Stimulated activated CD8-positive, alpha-beta memory T cell treated with anti-CD3 and anti-CD28 coated beads, Interleukin-15, amount 100 ng/mL, for 24 hours (primary cell): ENCODE data around the gene FOXP1.

ENCODE experiments used
- DNase-seq: peaks from one replicate; pipeline ENCODE4 v3.0.0-alpha.2; 2020; ENCODE audit warnings: low read depth

Gene FOXP1

DNA sequence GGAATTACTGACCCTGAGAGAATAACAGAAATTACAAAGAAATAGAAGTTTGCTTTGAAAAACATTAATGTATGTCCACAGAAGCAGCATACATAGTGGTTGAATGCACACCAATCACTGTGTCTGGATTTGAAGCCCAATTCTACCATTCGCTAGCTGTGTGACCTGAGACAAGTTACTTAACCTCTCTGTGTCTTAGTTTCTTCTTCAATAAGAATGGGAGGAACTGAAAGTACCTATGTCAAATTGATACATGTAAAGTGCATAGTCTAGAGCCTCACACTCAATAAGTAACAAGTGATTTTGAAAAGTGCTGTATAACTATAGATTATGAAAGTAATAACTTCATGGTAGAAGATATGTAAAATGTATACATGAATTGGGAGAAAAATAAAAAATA, 457.8 kb downstream of the FOXP1 start:
- DNase-seq, result no peak

DNA sequence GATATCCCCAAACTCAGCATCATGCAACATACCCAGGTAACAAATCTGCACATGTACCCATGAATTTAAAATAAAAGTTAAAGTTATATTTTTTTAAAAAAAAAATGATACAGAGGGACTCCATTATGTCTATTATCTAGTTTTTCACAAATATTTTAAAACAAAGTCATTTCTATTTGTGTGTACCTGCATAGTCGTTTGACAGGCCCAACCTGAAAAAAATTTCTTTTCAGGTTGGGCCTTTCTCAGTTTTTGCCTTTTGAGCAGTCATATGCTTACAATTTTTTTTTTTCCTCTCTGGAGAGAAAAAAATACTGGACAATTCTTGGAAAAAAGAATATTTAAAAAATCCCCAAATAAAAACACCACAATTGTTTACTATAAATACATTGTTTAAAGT, 459.5 kb downstream of the FOXP1 start:
- DNase-seq, result no peak

DNA sequence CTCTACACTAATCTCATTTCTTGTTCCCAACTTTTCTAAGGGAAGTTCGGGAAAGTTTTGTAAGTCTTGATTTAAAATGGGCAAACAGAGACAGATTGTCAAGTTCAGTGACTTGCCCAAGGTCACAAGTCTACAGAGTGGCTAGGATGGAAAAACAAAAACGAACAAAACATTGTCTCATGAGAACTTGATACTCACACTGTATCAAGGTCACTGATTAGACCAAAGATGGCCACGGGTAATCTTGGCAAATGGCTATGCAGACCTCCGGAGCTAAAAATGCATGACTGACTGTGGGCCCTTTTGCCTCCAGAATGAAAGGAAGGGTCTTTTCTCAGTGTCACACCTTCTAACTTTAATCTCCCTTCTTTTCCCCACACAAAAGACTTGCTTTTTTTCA, 460.9 kb downstream of the FOXP1 start:
- no peak for DNase-seq

DNA sequence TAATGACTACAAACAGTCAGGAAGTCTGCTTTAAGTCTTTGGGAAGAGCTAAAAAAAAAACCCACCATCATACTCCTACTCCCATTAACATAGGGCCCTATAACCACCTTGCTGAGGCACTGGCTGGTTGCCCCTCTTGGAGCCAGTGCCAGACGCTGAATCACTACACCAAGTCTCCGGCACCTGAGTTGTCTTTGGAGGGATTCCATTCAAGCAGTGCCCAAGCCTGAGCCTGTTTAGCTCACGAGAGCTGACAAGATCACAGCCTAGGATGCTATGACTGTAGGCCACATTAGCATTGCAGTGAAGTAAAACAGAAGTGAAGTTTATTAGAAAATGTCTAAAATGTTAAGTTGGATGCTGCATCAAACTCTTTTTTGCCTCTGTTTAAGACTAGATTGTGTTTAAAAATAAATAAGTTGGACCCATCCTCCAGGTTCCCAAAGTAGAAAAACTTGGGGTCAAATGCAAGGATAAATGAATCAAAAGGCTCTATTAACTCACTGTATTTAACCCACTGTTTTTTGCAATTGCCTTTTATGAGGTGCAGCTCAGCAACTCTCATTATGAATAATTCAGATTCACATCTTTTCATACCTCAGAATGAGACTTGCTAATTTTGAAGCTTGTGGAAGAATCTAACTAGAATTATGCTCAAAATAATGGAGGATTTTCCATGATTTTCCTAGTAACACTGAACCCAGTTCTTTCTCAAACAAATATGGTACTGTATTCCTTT, 461.9 kb downstream of the FOXP1 start:
- no peak for DNase-seq

DNA sequence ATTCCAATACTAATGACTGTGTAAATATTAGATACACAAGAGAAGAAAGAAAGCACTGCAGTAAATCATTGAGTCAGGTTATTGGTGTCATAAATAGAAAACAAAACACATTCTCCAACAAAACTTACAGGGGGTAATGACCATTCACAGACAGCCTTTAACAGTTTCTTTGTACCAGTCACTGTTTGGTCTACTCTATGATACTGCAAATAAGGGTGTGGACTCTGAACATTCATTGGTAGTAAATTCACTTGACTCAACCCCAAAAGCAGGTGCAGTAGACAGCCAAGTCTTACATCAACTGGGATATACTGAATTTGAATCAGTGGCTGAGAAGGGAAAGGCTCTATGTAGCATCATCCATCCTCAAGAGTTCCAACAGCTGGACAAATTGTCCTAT, 463.5 kb downstream of the FOXP1 start:
- no peak for DNase-seq

DNA sequence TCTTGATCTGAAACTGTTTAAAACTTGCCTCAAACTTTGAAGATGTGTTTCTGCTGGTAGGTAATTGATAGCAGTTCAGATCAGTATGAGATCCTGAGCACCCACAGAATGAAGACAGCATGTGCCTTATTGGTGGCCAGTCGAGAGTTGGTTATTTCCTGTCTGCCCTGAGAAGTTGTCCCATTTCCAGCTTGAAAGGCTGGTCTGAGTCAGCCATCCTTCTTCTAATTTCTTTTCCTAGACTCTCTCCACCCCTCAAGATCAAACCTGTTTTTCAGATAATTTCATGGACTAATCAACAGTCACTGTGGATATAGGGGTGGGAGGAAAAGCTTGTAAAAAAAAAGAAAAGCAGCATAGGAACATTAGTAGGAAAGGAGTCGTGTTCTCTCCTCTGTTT, 464.4 kb downstream of the FOXP1 start:
- DNase-seq, result no peak

DNA sequence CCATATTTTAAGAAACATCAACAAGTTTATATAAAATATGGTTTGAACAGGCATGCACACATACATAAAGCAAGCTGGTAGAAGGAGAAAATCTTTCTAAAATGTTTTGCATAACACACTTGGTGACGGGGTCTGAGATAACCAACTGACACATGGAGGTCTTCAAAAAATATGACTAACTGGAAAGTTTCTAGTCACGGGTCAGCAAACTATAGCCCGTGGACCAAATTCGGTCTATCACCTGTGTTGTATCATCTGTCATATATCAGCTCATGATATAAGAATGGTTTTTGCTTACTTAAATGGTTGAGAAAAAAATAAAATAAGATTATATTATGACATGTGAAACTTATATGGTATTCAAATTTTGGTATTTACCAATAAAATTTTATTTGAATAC, 465.1 kb downstream of the FOXP1 start:
- DNase-seq, result no peak

DNA sequence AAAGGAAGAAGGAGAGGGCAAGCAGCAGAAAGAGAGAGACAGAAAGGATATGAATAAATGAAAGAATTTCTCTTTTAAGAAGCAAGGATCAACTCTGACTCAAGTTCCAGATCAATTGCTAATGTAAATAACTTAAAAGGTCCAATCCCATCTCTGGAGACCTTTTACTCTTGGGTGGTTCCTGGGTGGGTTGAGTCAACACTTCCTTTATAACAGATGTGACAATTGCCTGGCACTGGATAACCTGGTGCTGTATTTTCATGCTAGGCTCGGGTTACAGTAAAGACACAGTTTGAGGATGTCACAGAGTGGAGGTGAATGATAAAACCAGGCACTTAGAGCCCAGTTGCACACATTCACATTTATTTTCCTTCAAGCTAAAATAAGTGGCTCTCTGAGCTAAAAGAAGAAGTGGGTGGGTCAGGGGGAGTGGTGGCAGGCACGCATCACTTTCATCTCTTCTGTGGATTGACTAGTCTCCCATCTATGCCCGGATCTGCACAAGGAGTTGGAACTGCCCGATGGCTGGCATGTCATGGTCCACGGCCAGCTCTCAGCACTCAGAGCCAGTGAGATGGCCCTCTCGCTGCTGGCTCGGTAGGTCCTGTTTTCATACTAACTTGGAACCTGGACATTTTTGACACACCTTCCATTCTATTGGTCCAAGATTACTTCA, 465.8 kb downstream of the FOXP1 start:
- DNase-seq, result no peak

DNA sequence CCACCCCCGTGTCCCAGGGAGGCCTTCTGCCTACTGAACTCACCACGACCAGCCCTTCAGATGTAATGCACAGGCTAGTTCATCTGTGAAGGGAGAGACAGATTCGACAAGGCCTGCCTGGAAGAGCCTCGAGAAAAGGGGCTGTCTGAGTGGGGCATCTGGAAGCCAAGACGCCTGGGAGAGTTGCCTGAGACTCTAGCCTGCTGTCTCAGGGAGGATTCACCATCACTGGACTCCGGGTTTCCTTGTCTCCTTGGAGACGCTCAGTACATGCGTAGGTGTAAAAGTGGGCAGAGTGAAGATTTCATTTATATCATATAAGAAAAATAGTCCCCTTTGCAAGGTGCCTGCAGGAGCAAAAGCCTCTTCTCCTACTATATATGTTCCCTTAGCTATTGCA, 468.9 kb downstream of the FOXP1 start:
- DNase-seq, result no peak

DNA sequence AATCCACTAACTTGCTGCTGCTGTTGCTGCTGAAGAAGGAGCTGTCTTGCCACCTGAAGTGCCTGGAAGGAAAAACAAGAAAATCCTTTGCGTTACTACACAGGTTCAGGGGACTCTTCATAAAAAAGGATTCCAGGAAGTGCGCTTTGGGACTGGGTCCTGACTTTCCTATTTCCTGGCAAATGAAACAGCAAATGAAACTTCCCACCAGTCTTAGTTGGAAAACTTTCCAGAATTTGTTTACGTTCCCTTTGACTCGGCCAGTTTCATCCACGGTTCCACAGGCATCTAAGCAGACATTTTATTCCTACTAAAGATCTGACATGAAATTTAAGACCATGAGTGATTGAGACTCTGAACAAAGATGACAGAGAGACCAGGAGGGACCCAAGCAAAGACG, 471.0 kb downstream of the FOXP1 start:
- no peak for DNase-seq

DNA sequence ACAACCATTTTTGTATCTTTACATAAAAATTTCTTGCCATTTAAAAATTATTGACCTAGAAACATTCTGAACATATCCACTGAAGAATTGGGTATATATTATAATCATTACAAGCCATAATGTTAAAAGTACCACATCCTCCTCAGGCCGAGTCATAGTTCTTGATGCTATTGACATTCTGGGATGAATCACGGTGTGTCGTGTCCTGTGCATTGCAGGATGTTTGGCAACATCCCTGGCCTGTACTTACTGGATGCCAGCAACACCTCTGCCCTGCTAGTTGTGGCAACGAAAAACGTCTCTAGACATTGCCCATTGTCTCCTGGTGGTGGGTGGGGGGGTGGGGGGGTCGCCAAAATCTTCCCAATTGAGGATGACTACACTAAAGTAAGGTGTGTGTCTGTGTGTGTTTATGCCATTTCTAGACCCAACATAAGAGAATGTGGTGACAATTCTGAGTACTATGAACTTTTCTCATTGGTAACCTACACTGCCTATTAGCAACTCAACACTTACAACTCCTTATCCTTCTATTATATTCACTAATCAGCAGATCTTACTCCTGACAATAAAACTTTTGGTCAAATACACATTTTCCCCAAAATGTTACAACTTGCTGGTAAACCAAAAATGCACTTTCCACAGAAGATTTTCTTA, 471.6 kb downstream of the FOXP1 start:
- DNase-seq, result no peak

DNA sequence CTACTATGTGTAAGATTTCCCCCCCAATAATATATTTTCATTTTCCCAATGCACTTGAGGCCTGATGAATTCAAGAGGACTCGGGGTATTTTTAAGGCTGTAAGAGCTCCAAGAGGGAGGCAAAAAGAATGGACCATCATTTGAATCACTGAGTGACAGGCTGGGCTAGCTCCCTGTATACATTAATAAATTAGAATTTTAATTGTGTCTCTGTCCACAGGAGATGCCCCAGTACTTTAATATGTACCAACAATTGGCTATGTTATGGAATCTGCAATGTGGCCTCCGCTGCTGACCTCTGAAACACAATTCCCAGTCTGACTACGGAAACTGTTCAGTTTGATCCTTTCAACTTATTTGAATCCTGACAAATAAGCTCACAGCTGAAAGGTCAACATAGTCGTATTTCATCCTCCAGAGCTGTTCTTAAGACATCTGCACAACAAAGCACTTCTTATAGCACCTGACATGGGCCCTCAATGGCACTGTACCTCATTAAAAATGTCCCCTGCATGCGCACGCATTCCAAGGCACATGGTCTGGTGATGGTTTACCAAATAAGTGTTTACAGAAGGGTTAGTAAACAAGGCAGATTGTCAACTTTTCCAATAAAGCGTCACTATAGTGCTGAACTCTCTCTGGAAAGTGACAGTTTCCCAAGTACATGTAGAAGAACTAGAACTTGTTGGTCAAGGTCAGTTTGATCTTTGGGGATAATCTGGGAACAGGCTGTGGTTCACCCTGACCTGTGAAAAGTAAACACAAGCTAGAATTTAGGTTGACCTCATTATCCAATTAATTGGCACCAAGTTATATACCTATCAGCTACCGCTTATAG, 472.9 kb downstream of the FOXP1 start:
- no peak for DNase-seq

DNA sequence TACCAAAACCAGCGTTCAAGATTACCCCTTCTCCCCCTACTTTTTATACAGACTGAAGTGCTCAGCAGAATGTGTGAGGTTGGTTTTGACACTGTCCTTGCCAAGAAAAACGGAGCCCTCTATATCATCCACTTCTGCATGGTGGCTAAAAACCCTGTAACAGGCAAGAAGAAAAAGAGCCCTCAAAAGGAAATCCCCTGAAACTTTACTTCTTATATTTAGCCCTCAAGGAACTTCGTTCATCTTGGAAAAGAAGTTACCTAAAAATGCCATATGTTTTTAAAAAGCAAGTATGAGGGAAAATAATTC, 473.6 kb downstream of the FOXP1 start:
- no peak for DNase-seq

DNA sequence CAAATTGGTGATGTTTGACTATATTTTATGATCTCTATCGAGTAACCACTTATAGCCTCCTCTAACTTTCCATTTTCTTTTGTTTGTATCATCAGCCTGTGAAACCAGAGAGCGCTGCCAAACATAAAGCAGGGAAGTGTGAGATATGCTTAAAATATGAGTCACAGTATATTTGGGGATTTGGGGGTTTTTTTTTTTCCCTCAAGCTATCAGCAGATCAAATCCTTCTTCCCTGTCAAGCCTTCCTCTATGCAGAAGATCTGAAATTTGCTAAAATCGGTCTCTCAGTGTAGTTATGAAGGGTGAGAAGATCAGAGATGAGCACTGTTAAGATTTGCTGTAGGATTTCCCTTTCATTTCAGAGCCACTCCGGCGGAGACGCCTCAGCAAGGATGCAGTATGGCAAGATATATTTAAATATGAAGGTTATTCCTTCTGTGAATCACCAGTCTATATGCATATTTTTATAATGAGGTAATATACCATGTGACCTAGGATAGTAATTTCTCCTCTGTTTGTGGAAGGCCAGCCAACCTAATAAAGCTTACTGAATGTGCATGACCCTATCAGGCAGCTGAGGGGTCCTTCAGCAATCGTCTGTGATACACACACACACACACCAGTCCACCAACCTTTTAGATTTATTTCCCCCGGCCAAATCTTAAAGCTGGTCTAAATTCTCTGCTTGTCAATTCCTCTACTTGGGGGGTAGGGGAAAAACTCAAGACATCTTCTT, 474.1 kb downstream of the FOXP1 start:
- DNase-seq, result no peak

DNA sequence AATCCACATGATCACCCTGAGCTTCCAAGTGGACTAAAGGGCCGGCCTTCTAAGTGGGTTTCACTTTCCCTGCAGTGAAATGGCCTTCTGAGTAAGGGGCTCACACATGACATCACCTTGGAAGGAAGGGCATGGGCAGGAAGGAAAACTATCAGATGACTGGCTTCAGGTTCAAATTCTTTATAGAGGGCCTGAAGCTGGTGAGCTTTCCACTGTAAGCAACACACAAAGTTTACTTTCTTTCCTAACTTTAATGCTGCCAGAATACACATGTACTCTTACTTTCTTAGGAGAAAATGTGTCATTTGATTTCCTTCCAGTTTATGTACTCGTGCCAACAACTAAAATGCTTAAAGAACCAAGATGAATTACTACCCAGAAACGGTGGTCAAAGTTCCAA, 475.6 kb downstream of the FOXP1 start:
- no peak for DNase-seq

DNA sequence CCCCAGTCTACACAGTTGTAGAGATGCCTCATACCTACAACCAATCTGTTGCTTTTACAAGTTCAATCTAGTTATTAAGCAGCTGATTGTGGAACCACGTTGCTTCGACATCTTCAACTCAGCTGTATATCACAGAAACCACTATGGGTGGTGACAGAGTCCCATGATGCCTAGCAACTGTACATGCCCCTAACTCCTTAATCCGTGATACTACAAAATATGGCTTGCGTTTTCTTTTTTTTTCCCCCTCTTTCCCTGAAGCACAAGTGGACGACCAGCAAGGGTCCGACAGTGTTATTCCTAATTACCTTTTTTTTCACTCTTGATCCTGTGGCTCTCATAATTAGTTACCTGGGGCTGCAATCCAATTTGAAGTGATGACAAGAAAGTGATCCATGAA, 478.6 kb downstream of the FOXP1 start:
- DNase-seq, result no peak

DNA sequence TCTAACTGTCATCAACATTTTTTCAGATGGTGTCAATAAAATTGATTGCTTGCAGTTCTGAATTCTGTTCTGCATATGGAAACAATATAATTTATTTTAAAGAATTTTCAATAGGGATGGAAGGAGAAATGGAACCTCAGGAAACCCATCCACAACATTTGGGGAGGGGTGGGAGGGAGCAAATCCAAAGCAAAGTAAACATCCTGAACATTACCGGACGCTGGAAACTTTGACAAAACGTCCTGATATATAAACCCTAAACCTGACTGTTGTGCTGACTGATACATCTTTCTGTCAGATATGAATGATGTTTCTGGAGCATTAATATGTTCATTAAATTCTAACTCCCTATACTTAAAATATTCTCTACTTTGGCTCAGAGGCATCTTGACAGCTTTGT, 479.0 kb downstream of the FOXP1 start:
- DNase-seq, result no peak

DNA sequence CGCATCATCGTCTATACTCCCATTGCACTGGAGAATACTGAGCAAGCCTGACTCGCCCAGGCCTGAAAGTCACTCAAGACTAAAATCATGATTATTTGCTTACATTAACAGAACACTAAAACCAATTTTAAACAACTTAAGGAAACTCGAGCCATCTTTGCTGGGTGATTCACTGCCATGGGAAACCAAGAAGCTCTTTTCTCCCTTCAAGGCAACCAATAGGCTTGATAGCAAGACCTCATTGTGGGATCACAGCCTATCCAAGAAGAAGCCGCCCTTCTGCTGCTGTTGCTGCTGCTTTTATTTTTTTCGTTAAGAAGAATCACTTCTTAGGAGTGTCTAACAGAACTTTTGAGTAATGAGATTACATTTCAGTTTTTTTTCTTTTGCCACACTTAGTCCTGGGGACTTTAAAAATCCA, 479.4 kb downstream of the FOXP1 start:
- no peak for DNase-seq

DNA sequence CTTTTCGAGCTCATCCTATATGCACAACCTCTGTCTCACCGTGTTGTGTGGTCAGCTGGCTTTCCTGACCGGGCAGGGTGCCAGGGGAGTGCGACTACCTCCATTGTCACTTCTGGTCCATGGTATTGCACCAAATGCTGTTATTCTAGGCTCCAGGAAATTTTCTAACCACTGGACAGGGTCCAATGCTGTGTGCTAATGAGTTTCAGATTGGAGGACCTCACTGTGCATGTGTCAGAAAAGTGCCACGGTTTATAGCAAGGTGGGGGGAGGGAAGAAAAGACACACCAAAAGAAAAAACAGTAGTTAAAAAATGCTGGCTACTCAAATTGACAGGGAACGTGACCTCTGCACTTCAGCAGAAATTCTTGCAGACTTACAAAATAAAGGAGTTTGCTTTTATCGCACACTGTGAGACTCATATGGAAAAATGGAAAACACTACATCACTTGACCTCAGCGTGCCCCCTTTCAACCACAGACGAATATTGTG, 480.1 kb downstream of the FOXP1 start:
- DNase-seq, result no peak

DNA sequence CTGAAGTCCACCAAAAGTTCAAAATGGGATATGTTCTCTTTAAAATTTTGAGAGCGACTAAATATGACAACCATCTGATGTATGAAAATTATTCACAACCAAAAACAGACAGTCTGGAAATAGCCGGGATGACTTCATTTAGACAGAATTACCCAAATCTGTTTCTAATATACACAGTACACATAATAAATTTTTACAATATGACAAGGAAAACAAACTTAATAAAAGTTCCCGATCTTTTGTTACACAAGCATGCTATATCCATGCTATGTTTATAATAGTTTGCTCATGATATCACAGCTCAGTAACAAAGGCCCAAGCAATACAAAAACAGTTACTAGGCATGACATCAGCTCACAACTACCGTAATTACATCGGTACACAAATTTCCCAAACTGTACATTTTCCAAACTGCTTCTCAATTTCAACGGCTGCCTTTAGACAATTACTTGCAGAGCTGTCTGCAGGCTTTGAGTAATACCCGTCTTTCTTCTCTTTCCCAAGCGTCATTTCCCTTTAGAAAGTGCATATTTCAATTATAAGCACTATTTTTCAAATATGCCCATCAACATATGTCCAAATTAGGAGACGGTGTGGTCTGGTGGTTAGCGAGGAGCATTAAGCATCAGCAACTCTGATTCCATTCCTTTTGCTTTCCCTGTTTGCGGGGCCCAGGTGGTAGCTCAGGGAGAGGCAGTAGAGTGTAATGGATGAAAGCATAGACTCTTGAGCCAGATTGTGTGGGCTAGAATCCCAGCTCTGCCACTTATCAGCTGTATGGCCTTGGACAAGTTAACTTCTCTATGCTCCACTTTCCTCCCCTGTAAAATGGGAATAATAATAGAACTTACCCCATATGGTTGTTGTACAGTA, 481.2 kb downstream of the FOXP1 start:
- DNase-seq, result no peak

DNA sequence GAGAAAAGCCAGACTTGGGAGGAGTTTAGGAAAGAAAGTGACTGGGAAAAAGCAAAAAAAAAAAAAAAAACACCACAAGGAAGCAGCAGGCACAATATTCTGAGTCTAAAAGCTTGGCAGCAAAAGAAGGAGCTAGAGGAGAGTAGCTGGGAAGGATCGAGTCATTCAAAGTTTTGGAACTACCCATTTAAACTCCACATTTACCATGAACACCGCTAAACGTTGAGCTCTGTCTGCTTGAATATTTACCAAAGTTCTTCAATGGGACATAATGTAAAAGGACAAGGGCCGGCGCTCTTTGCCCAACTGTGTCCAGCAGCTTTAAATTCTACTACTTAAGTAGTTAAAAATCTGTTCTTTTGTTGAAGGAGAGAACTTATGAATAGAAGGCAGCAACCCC, 481.9 kb downstream of the FOXP1 start:
- no peak for DNase-seq
